ENCODE results near the gene ZFP91. TPM values are rescaled to one million over a fixed set of nuclear protein-coding genes. Genes with fewer than 3 reads are reported as not detected.

The ZFP91 gene
- total RNA-seq, 2 experiments from 2014 or later: 38.7 to 50.9 TPM

DNA sequence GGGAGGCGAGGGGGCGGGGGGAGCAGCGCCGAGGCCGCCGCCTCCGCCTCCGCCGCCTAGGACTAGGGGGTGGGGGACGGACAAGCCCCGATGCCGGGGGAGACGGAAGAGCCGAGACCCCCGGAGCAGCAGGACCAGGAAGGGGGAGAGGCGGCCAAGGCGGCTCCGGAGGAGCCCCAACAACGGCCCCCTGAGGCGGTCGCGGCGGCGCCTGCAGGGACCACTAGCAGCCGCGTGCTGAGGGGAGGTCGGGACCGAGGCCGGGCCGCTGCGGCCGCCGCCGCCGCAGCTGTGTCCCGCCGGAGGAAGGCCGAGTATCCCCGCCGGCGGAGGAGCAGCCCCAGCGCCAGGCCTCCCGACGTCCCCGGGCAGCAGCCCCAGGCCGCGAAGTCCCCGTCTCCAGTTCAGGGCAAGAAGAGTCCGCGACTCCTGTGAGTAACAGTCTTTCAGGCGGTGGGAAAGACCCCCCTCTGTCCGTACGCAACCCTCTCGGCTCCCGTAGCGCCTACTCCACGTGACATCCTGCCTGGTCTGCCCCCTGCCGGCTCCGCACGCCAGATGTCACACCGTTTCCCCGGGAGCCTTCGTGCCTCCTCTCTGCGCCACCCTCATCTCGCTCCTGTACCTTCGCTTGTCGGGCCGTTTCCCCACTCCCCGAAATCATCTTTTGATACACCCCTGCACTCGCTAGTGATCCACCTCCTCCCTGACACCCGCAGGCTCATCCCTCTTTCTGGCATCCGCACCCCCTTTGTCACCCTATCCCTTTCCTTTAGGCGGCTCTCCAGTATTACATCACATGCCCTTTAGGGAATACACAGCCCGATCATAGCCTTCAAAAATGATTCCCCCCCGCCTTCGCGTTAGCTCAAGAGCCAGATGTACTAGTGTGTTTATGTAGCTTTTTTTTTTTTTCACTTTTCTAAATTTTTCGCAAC lies 598 bp downstream of the ZFP91 start:
- H3K9me2 ChIP-seq (ENCODE audit: insufficient read depth, low read length): no peaks in the 10 kb centered on the region
- no peak for TF ChIP-seq EZH2phosphoT487 (IDR thresholded peaks at IDR 0.05; ENCODE audit: borderline replicate concordance, low read depth, low read length)
- TF ChIP-seq, protein P1, sequence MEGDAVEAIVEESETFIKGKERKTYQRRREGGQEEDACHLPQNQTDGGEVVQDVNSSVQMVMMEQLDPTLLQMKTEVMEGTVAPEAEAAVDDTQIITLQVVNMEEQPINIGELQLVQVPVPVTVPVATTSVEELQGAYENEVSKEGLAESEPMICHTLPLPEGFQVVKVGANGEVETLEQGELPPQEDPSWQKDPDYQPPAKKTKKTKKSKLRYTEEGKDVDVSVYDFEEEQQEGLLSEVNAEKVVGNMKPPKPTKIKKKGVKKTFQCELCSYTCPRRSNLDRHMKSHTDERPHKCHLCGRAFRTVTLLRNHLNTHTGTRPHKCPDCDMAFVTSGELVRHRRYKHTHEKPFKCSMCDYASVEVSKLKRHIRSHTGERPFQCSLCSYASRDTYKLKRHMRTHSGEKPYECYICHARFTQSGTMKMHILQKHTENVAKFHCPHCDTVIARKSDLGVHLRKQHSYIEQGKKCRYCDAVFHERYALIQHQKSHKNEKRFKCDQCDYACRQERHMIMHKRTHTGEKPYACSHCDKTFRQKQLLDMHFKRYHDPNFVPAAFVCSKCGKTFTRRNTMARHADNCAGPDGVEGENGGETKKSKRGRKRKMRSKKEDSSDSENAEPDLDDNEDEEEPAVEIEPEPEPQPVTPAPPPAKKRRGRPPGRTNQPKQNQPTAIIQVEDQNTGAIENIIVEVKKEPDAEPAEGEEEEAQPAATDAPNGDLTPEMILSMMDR (conservative IDR thresholded peaks at IDR 0.05; ENCODE audit: low read length): peak; percentile 73
- 0 out of 2 replicates have a peak overlapping the region, but pooled peaks have one; percentile 39 for H2AFZ ChIP-seq (ENCODE audit: low read length)
- H3K4me1 ChIP-seq (ENCODE audit: insufficient read depth, low read length, poor library complexity, severe bottlenecking): peaks cover 50% of the 10 kb centered on the region
- peak overlapping the region; percentile 87 for H3K4me3 ChIP-seq (ENCODE audit: low read depth, low read length, poor library complexity, severe bottlenecking)
- peak overlapping the region; percentile 81 for H3K4me2 ChIP-seq (ENCODE audit: low read length)
- intact Hi-C loops (cut with micrococcal nuclease; ENCODE audit: unreplicated experiment): loop anchor here (2.0 to 5.0 kb wide), 10 partner anchors 19 to 1252 kb away; partner anchors contain the start of genes OSBP, SELENOH and ZDHHC5
- DNase-seq (ENCODE audit: low spot score): peak; percentile 92
- BruUV-seq (replicated peaks): no TSS peak
- CTCF ChIA-PET (ENCODE audit: unreplicated experiment): no interaction called here
- H3K79me2 ChIP-seq (ENCODE audit: insufficient read depth, low read depth, low read length): peaks cover 74% of the 10 kb centered on the region
- POLR2A ChIA-PET: interaction anchor here (0.6 to 1.0 kb wide), 3 partner anchors 27 to 688 kb away, joined by 3 read pairs; no protein-coding TSS in a partner anchor
- no peaks in the 10 kb centered on the region for H3K9me3 ChIP-seq (ENCODE audit: low read length)
- H3K27ac ChIP-seq (ENCODE audit: low read depth, low read length, poor library complexity, severe bottlenecking): peak overlapping the region; percentile 95
- peaks cover 37% of the 10 kb centered on the region for H3K36me3 ChIP-seq (ENCODE audit: insufficient read depth, low read length)
- peaks cover 34% of the 10 kb centered on the region for H4K20me1 ChIP-seq (ENCODE audit: insufficient read depth, low read length)

GRCh38 chr11:58580311-58580710 lies 1.4 kb downstream of the ZFP91 start:
- Histone ChIP-seq H3K9me3 (ENCODE audit: low read length) (no peaks in the 10 kb centered on the region), H3K4me3 (ENCODE audit: low read depth, low read length, poor library complexity, severe bottlenecking) (peak overlapping the region; percentile 87), H3K36me3 (ENCODE audit: insufficient read depth, low read length) (peaks cover 46% of the 10 kb centered on the region), H3K4me2 (ENCODE audit: low read length) (peak overlapping the region; percentile 81), H3K27ac (ENCODE audit: low read depth, low read length, poor library complexity, severe bottlenecking) (peak overlapping the region; percentile 95), H3K9me2 (ENCODE audit: insufficient read depth, low read length) (no peaks in the 10 kb centered on the region), H4K20me1 (ENCODE audit: insufficient read depth, low read length) (peaks cover 40% of the 10 kb centered on the region), H3K79me2 (ENCODE audit: insufficient read depth, low read depth, low read length) (peaks cover 74% of the 10 kb centered on the region), H3K4me1 (ENCODE audit: insufficient read depth, low read length, poor library complexity, severe bottlenecking) (peaks cover 50% of the 10 kb centered on the region), H2AFZ (ENCODE audit: low read length) (no peak overlapping the region)
- DNase-seq (ENCODE audit: low spot score): no peak
- intact Hi-C loops (cut with micrococcal nuclease; ENCODE audit: unreplicated experiment): loop anchor here (2.0 to 5.0 kb wide), 2 partner anchors 20 to 37 kb away; no protein-coding TSS in a partner anchor
- POLR2A ChIA-PET: interaction anchor here (0.7 to 1.0 kb wide), 2 partner anchors 26 to 40 kb away, joined by 3 read pairs; no protein-coding TSS in a partner anchor
- TSS peak; percentile 51 for BruUV-seq (replicated peaks)
- TF ChIP-seq, protein P1 (conservative IDR thresholded peaks at IDR 0.05; ENCODE audit: low read length): no peak
- TF ChIP-seq EZH2phosphoT487 (IDR thresholded peaks at IDR 0.05; ENCODE audit: borderline replicate concordance, low read depth, low read length): no peak
- CTCF ChIA-PET (ENCODE audit: unreplicated experiment): no interaction called here

Measured in OCI-LY7 (cell line).